NB4 (cell line): Measurements from ENCODE around the gene CNNM4.

Source experiments
- MYC ChIP-seq: IDR thresholded peaks from 2 replicates; pipeline ENCODE4 v1.6.1; 2011; ENCODE audit warnings: low read depth, low read length
- TF ChIP-seq, protein P1 (sequence below): IDR thresholded peaks from one replicate; pipeline ENCODE4 v1.5.1; 2012; ENCODE audit warnings: low read depth, low read length

DNA sequence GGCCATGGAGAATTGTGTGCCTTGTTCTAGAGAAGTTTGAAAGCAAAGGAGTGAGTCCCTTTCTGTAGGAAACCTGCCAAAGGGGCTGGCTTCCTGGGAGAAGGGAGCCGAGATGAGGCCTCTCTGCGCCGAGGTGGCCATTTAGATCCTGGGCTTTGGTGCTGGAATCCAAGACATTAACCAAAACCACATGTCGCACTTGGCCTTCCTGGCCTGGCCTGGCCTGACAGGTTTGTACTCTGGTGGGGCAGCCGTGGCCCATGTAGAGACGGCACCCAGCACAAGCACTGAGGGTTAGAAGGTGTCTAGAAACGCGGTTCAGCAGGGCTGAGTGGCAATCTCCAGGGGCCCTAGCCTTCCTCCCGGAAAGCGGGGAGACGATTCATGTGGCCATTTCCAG, 62.5 kb downstream of the CNNM4 start:
- TF ChIP-seq, protein P1, sequence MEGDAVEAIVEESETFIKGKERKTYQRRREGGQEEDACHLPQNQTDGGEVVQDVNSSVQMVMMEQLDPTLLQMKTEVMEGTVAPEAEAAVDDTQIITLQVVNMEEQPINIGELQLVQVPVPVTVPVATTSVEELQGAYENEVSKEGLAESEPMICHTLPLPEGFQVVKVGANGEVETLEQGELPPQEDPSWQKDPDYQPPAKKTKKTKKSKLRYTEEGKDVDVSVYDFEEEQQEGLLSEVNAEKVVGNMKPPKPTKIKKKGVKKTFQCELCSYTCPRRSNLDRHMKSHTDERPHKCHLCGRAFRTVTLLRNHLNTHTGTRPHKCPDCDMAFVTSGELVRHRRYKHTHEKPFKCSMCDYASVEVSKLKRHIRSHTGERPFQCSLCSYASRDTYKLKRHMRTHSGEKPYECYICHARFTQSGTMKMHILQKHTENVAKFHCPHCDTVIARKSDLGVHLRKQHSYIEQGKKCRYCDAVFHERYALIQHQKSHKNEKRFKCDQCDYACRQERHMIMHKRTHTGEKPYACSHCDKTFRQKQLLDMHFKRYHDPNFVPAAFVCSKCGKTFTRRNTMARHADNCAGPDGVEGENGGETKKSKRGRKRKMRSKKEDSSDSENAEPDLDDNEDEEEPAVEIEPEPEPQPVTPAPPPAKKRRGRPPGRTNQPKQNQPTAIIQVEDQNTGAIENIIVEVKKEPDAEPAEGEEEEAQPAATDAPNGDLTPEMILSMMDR: no peak
- no peak for TF ChIP-seq MYC
